Measurements from ENCODE around the gene CAST. TPM values are rescaled to one million over a fixed set of nuclear protein-coding genes. Genes with fewer than 3 reads are reported as not detected.
A peak's percentile ranks its signal among the peaks of the same experiment; 100 is the strongest.

Gene CAST
- total RNA-seq, 2 donors from 2014 or later: 251 to 256 TPM

DNA sequence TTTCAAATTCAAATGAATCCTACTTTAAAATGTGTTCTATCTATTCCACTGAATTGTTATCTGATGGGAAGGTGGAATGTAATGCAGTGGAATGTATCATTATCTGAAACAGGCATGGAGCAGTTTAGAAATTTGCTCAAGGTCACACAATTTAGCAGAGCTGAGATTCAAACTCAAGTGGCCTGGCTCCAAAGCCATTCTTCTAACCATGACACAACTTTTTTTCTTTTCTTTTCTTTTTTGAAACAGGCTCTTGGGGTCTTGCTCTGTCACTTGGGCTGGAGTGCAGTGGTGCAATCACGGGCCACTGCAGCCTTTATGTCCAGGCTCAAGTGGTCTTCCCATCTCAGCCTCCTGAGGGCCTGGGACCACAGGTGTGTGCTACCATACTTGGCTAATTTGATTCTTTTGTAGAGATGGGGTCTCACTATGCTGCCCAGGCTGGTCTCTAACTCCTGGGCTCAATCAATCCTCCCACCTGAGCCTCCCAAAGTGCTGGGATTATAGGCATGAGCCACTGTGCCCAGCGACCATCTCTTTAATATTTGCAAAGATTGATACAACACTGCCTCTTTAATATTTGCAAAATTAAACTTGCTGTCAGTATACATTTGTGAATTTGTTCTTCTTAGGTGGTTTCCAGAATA lies 50.0 kb downstream of the CAST start:
- Histone ChIP-seq H3K4me3 (no peak overlapping the region), H3K36me3 (no peaks in the 10 kb centered on the region), H3K4me1 (replicated peaks) (no peaks in the 10 kb centered on the region), H3K27me3 (replicated peaks; ENCODE audit: insufficient read depth) (no peaks in the 10 kb centered on the region), H3K27ac (no peak overlapping the region), H3K9me3 (no peaks in the 10 kb centered on the region)
- 93% methylated on average over 2 of the region's 2 CpGs for WGBS
- intact Hi-C loops (cut with DNase I): no loop called here
- TF ChIP-seq POLR2A (IDR thresholded peaks at IDR 0.05): no peak
- TF ChIP-seq POLR2AphosphoS5 (IDR thresholded peaks at IDR 0.05): no peak
- TF ChIP-seq, protein P1, sequence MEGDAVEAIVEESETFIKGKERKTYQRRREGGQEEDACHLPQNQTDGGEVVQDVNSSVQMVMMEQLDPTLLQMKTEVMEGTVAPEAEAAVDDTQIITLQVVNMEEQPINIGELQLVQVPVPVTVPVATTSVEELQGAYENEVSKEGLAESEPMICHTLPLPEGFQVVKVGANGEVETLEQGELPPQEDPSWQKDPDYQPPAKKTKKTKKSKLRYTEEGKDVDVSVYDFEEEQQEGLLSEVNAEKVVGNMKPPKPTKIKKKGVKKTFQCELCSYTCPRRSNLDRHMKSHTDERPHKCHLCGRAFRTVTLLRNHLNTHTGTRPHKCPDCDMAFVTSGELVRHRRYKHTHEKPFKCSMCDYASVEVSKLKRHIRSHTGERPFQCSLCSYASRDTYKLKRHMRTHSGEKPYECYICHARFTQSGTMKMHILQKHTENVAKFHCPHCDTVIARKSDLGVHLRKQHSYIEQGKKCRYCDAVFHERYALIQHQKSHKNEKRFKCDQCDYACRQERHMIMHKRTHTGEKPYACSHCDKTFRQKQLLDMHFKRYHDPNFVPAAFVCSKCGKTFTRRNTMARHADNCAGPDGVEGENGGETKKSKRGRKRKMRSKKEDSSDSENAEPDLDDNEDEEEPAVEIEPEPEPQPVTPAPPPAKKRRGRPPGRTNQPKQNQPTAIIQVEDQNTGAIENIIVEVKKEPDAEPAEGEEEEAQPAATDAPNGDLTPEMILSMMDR (IDR thresholded peaks at IDR 0.05): no peak
- no peak for DNase-seq (ENCODE audit: low spot score)

DNA sequence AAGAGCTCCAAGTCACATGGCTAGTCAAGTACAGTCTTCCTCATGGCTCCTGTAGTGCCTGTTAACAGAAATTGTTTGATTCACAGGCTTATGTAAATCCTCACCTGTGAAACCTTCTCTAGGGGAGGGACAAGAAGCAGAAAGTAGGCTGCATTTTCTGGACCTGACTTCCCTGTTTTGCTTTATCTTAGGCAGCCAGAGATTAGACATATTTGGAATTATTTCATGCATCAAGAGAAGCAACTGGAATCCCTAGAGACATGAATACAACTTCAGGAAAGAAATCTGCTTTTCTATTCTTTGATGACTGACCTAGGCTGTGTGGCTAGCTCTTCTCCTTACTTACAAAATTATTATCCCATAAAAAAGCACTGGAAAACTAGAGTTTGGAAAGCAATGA lies 52.3 kb downstream of the CAST start:
- intact Hi-C loops (cut with DNase I): no loop called here
- Histone ChIP-seq H3K36me3 (no peaks in the 10 kb centered on the region), H3K4me3 (no peak overlapping the region), H3K27ac (peak overlapping the region in 1 of 2 donors; percentile 1), H3K9me3 (no peaks in the 10 kb centered on the region), H3K27me3 (replicated peaks; ENCODE audit: insufficient read depth) (no peaks in the 10 kb centered on the region), H3K4me1 (replicated peaks) (no peaks in the 10 kb centered on the region)
- DNase-seq (ENCODE audit: low spot score): no peak
- TF ChIP-seq, protein P1 (IDR thresholded peaks at IDR 0.05): no peak
- TF ChIP-seq POLR2A (IDR thresholded peaks at IDR 0.05): no peak
- TF ChIP-seq POLR2AphosphoS5 (IDR thresholded peaks at IDR 0.05): no peak

DNA sequence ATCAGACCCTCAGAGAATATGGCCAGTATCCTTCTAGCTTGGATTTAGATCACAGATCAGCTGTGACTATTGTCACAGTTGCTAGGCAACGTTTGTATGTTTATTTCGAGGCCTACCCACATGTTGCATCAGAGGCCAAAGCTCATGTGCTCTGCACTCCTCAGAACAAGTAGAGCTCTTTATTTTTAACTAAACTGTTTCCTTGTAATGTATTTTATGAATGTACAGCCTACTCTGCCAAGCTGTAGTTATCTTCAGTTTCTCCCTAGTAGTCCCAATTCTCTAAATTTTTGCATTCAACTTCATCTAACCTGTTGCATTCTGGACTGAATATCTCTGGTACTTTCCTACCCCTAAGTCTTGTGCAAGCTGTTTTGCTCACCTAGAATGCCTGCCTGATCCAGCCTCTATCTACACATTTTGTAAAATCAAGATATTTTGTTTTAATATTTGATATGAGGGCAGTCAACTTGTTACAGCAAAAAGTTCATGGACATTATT lies 52.8 kb downstream of the CAST start:
- DNase-seq (ENCODE audit: low spot score): peak; percentile 58

DNA sequence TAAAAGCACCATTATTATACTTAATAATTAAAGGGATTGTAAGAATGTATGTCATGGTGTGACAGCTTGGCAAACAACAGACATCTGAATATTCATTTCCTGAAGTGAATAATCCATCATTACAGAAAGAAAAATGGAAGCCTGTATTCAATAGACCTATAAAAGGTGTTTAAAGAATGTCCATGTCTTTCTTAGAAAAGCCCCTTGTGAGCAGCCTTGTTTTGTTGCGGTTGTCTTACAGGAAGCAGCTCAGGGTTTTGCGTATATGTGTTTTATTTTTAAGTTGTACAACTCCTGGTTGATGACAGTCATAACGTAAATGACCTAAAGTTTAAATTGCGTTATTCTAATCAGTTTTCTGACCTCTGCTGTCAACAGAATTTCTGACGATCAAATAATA lies 53.8 kb downstream of the CAST start:
- 75% methylated on average over 5 of the region's 5 CpGs for WGBS
- H3K4me1 ChIP-seq (replicated peaks): no peaks in the 10 kb centered on the region
- no peak overlapping the region for H3K27ac ChIP-seq
- H3K4me3 ChIP-seq: no peak overlapping the region
- H3K9me3 ChIP-seq: no peaks in the 10 kb centered on the region
- H3K27me3 ChIP-seq (replicated peaks; ENCODE audit: insufficient read depth): no peaks in the 10 kb centered on the region
- no peak for DNase-seq (ENCODE audit: low spot score)
- H3K36me3 ChIP-seq: no peaks in the 10 kb centered on the region
- no peak for TF ChIP-seq POLR2AphosphoS5 (IDR thresholded peaks at IDR 0.05)
- TF ChIP-seq, protein P1 (IDR thresholded peaks at IDR 0.05): no peak
- TF ChIP-seq POLR2A (IDR thresholded peaks at IDR 0.05): no peak
- intact Hi-C loops (cut with DNase I): no loop called here

More for the DNA sequence above, 52.8 kb downstream of the CAST start:
- Histone ChIP-seq H3K4me3 (no peak overlapping the region), H3K27me3 (replicated peaks; ENCODE audit: insufficient read depth) (no peaks in the 10 kb centered on the region), H3K27ac (peak overlapping the region in 1 of 2 donors; percentile 1), H3K36me3 (no peaks in the 10 kb centered on the region), H3K4me1 (replicated peaks) (no peaks in the 10 kb centered on the region), H3K9me3 (no peaks in the 10 kb centered on the region)
- intact Hi-C loops (cut with DNase I): no loop called here
- TF ChIP-seq POLR2A (IDR thresholded peaks at IDR 0.05) (no peak), POLR2AphosphoS5 (IDR thresholded peaks at IDR 0.05) (peak; percentile 85)
- 5% methylated on average over 2 of the region's 2 CpGs for WGBS

DNA sequence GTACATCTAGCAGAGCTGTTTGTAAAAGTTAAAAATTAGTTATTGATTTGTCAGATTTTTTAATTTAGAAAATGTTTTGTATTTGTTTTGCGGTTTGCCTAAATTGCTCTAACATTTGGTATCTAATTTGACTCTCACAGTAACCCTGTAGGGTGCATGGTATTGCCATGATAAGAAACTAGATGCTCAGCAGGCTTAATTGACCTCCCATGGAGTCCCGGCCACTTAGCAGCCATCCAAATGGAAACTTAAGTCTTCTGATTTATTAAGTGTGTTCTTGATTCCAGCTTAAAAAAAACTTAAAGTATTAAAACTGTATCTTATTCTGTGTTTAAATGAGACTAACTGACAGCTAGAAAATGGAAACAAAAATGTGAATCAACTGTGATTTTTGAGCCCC lies 54.5 kb downstream of the CAST start:
- Histone ChIP-seq H3K27ac (no peak overlapping the region), H3K27me3 (replicated peaks; ENCODE audit: insufficient read depth) (no peaks in the 10 kb centered on the region), H3K9me3 (no peaks in the 10 kb centered on the region), H3K4me1 (replicated peaks) (no peaks in the 10 kb centered on the region), H3K4me3 (no peak overlapping the region), H3K36me3 (no peaks in the 10 kb centered on the region)
- no peak for DNase-seq (ENCODE audit: low spot score)
- intact Hi-C loops (cut with DNase I): no loop called here
- WGBS: 48% methylated on average over 2 of the region's 2 CpGs
- no peak for TF ChIP-seq POLR2AphosphoS5 (IDR thresholded peaks at IDR 0.05)
- TF ChIP-seq, protein P1 (IDR thresholded peaks at IDR 0.05): no peak
- TF ChIP-seq POLR2A (IDR thresholded peaks at IDR 0.05): no peak
